ENCODE measurements around the gene USP24.
A peak's percentile ranks its signal among the peaks of the same experiment; 100 is the strongest.
"Not testable (repeated sequence)": the region's sequence is repeated elsewhere in the genome, so short reads cannot be mapped to it uniquely, and the experiment has no call there.

USP24 gene

DNA sequence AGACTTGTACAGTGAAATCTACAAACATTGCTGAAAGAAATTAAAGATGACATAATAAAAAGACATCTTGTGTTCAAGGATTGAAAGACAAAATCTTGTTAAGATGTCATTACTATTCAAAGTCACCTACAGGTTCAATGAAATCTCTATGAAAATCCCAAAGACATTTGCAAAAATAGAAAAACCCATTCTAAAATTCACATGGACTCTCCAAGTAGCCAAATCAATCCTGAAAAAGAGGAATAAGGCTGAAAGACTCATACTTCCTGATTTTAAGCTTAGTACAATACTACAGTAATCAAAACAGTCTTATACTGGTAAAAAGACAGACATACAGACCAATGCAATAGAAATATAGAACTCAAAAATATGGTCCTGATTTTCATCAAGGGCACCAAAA, 97.2 kb downstream of the USP24 start:
- no peak for DNase-seq (ENCODE audit: low read depth)

GRCh38 chr1:55109005-55109404, 106.2 kb downstream of the USP24 start:
- DNase-seq (ENCODE audit: low read depth): not testable (repeated sequence)

DNA sequence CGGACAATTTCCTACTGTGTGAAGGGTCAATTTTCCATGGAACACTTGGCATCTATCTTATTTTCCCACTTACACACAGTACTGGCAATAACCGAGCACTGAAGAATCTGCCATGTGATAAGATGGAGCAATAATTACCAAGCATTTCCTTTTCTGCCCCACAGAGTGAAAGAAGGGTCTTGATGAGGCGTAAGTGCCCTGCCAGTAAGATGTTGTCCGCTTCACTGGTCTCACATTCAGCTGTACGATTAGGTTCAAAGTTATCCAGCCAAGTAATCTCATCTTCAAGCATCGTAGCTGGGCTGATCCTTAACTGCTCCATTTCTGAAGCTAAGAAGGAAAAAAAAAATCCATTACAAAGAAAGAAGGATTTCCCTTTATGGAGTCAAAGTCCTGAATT, 108.1 kb downstream of the USP24 start:
- DNase-seq (ENCODE audit: low read depth): no peak

DNA sequence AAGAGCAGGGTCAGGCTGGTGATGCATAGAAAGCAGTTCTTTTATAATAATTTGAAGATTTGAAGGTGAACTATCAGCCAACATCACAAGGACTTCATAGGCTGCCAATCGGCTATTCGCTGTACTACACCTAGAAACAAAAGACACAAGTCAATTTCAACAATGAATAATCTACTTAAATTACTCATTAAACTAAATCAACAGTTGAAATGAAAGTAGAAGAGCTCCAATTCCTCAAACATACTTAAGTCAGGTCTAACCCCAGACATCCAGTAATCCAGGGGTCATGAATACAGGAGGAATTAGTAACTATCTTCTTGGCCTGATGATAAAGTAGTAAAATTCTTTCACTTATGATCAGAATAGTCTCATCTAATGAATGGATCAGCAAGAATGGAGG, 111.3 kb downstream of the USP24 start:
- no peak for DNase-seq (ENCODE audit: low read depth)

DNA sequence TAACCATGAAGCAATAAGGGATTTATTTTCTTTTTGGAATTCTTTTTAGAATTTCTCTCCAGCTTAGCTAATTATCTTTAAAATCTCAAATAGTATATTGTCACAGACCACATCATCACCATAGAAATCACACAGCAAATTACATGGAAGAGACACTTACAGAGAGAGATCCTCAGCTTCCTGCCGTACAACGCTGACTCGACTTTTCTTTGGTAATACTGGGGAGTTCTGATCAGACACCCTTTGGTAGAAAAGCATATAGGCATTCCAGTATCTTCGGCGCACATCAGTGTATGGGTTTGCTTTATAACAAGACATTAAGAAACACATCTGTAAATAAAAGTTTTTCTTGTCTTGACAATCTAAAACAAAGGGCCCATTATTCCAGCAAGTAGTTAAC, 120.1 kb downstream of the USP24 start:
- no peak for DNase-seq (ENCODE audit: low read depth)

GRCh38 chr1:55092475-55092874, 122.7 kb downstream of the USP24 start:
- DNase-seq (ENCODE audit: low read depth): no peak

GRCh38 chr1:55089683-55090082, 125.5 kb downstream of the USP24 start:
- no peak for DNase-seq (ENCODE audit: low read depth)

GRCh38 chr1:55088413-55088812, 126.8 kb downstream of the USP24 start:
- DNase-seq (ENCODE audit: low read depth): no peak

DNA sequence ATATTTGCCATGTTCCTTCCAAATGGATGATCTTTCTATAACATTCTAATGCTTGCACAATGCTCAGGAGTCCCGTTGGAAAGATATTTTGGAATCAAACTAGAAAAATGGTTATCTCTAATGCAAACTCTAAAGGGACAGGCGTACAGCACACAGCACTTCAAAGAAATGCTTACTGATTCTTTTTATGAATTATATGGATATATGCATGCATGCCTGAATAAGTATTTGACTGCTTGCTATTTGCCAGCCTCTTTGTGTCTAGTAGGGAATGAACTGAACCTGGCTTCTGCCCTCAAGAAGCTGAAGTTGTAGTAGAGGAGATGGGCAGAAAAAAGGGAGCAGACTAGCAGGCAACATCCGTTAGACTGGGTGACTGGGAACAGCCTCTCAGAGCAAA, 127.7 kb downstream of the USP24 start:
- no peak for DNase-seq (ENCODE audit: low read depth)

- DNase-seq (ENCODE audit: low read depth): no peak
Measured at GRCh38 chr1:55084257-55084656, 130.9 kb downstream of the USP24 start.

GRCh38 chr1:55081905-55082296, 133.3 kb downstream of the USP24 start:
- DNase-seq (ENCODE audit: low read depth): no peak

DNA sequence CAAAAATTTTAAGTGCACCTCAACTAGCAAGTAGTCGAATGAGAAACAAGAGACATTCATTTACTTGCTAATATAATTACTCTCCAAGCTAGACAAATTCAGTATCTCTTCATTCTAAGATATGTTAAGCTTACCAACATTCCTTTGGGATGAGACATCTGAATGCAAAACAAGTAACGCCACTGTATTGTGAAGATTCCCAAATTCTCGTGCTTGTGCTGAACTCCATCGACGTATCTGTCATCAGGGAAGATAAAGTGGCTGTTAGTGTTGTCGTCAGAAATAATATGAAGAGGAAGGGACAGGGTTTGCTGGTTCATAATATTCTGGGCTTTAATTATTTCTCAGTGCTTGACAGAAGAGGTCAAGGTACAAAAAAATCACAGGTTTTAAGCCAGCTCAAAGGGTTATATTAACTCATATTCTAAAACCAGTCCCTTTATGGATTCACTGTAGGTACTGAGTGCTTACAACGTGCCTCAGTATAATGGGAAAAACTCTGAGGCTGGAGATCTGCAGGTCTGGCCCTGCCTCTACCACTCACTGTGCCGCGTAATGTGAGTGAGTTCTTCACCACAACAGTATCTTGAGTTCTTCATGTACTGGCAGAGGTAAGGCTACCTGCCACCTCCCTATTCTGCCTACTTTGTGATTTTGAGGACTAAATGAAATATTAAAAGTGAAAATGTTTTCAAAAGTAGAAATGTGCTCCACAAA, 133.8 kb downstream of the USP24 start:
- no peak for DNase-seq (ENCODE audit: low read depth)

DNA sequence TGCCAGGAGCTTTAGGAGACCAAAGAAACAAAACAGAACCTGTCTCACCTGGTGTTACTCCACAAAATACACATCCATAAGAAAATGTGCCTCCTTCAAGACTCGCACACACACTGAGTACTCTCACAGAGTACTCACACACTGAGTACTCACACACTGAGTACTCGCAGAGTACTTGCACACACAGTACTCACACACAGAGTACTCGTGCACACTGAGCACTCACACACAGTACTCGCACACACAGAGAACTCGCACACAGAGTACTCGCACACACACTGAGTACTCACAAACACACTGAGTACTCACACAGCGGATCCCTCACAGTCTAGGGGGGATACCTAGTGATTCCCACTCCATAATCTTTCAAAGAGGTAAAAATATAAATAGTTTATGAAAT, 135.5 kb downstream of the USP24 start:
- no peak for DNase-seq (ENCODE audit: low read depth)

DNA sequence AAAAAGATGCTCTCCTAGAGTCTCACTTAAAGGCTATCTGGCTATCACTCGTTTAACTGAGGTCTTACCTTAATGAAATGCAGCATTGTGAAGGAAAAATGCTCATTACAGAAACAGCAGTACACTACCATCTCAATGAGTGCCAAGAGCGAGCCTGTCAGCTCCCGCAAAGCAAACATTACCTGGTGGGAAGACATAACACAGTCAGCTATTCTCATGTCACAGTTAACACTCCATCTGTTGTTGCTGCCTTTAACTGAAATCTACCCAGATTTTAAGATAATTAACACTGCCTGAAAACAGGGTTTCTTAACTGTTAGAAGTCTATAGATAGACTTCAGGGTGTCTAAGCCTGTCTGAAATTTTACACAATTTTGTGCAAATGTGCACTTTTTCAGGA, 136.7 kb downstream of the USP24 start:
- DNase-seq (ENCODE audit: low read depth): no peak

- no peak for DNase-seq (ENCODE audit: low read depth)
Measured at GRCh38 chr1:55076356-55076755, 138.8 kb downstream of the USP24 start.

DNA sequence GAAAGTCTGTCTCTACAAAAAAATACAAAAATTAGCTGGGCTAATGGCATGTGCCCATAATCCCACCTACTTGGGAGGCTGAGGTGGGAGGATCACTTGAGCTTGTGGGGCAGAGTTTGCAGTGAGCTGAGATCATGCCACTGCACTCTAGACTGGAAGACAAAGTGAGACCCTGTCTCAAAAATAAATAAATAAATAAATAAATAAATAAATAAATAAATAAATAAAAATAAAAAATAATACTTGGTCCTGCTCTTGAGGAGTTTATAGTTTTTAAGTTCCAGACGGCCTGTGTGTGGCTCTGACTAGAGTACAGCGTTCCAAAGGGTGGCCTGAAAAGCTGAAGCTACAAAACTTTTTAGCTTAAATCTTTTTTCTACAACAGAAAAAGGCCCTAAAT, 140.7 kb downstream of the USP24 start:
- no peak for DNase-seq (ENCODE audit: low read depth)

- DNase-seq (ENCODE audit: low read depth): no peak
Measured at GRCh38 chr1:55073187-55073916, 141.8 kb downstream of the USP24 start.

DNA sequence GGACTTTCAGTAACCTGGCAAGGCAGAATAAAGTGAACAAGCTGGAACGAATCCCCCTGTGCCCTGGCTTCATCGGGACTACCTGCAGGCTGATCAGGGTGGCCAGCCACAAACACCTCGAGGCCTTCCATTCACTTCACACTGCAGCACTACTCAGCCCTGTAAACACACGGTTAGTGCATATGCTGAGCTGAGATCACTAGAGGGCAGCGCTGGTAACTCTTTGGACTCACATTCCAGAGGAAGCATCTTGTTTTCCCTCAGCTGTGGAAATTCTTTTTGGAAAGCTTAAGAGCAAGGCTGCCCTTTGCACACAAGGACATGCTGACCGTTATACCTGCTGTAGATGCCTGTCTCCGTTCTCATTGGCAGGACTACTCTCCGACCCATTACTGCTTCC, 143.7 kb downstream of the USP24 start:
- peak; percentile 18 for DNase-seq (ENCODE audit: low read depth)

DNA sequence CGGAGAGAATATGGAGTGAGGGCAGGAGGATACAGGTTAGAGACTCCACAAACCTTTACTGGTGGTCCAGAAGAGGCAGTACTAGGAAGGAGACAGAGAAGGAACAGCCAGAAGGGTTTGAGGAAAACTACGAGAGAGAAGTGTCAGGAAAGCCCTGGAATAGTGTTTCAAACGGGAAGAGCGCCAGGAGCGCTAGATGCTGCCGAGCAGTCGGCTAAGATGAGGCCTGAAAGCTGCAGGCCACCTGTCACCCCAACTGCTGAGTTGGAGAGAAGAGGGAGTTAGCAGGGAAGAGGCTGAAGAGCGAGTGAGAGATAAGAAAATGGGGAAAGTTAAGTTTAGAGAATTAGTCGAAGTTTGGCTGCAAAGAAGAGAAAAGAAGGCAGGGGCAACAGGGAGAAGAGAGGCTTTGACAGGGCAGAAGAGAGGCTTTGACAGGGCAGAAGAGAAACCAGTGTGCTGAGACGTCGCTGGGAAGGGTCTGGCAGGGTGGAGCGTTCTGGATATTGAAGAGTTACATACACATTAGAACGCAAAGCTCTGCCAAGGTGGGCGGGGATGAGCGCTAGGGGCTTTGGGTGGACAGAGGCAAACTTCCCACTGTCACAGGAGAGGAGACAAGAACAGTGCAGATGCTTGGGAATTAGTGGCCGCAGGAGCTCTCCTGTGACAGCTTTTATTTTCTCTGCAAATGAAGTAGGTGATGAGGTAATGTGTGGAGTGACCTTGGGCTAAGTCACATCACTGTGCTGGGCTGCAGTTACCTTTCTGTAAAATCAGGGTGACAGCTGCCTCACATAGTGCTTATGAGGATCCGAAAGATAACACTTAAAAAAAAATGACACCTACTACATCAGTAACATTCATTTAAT, 144.6 kb downstream of the USP24 start:
- DNase-seq (ENCODE audit: low read depth): no peak

DNA sequence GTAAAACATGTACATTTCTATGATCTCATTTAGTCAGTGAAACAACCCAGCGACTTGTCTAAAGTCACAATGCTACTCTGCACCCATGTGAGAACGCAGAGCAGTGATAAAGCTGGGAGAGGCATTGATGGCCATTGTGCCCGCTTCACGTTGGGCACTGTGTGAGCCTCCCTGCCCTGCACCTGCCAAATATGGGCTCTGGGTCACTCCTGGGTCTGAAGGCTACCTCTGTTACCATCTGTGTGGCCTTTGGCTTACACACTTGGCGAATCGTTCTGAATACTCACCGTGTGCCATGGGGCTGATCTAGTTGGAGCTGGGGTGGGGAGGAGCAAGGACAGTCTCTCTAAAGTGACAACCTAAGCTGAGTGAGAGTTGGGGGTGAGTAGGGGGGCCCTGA, 145.9 kb downstream of the USP24 start:
- no peak for DNase-seq (ENCODE audit: low read depth)

GRCh38 chr1:55068638-55069037, 146.5 kb downstream of the USP24 start:
- no peak for DNase-seq (ENCODE audit: low read depth)

- DNase-seq (ENCODE audit: low read depth): no peak
Measured at GRCh38 chr1:55067914-55068313, 147.2 kb downstream of the USP24 start.
